ENCODE data around the gene SLC23A3.
A peak's percentile ranks its signal among the peaks of the same experiment; 100 is the strongest.

Gene SLC23A3

GRCh38 chr2:219169930-219170654 lies at the start of gene SLC23A3:
TSS of gene SLC23A3 (minus strand) at chr2:219170029. CDS start at chr2:219169984, 45 bp downstream.
- H3K4me3 ChIP-seq (ENCODE audit: low read depth, low read length) = no peak within 1 kb of the TSS

GRCh38 chr2:219218732-219219701 lies 49.2 kb upstream of the SLC23A3 start, which contains the start of gene ABCB6:
TSS of gene ABCB6 (minus strand) at chr2:219218958. CDS start at chr2:219218673, 285 bp downstream.
- H3K4me3 ChIP-seq (ENCODE audit: low read depth, low read length) = peak within 1 kb of the TSS; percentile 63

GRCh38 chr2:219218217-219218731 lies 48.4 kb upstream of the SLC23A3 start:
- peak overlapping the region; percentile 63 for H3K4me3 ChIP-seq (ENCODE audit: low read depth, low read length)

- no peak overlapping the region for H3K4me3 ChIP-seq (ENCODE audit: low read depth, low read length)
Measured at GRCh38 chr2:219216535-219216915, 46.7 kb upstream of the SLC23A3 start.

GRCh38 chr2:219215871-219216534 lies 46.2 kb upstream of the SLC23A3 start:
- no peak overlapping the region for H3K4me3 ChIP-seq (ENCODE audit: low read depth, low read length)

GRCh38 chr2:219214786-219215185 lies 45.0 kb upstream of the SLC23A3 start:
- H3K4me3 ChIP-seq (ENCODE audit: low read depth, low read length) = no peak overlapping the region

GRCh38 chr2:219214141-219214540 lies 44.3 kb upstream of the SLC23A3 start:
- no peak overlapping the region for H3K4me3 ChIP-seq (ENCODE audit: low read depth, low read length)

- H3K4me3 ChIP-seq (ENCODE audit: low read depth, low read length) = no peak overlapping the region
Measured at GRCh38 chr2:219213486-219214071, 43.8 kb upstream of the SLC23A3 start.

- H3K4me3 ChIP-seq (ENCODE audit: low read depth, low read length) = no peak overlapping the region
Measured at GRCh38 chr2:219213026-219213415, 43.2 kb upstream of the SLC23A3 start.

- no peak overlapping the region for H3K4me3 ChIP-seq (ENCODE audit: low read depth, low read length)
Measured at GRCh38 chr2:219210886-219211362, 41.1 kb upstream of the SLC23A3 start.

- no peak overlapping the region for H3K4me3 ChIP-seq (ENCODE audit: low read depth, low read length)
Measured at GRCh38 chr2:219210196-219210885, 40.5 kb upstream of the SLC23A3 start.

- no peak overlapping the region for H3K4me3 ChIP-seq (ENCODE audit: low read depth, low read length)
Measured at GRCh38 chr2:219209236-219210195, 39.7 kb upstream of the SLC23A3 start.

- no peak overlapping the region for H3K4me3 ChIP-seq (ENCODE audit: low read depth, low read length)
Measured at GRCh38 chr2:219207884-219208740, 38.3 kb upstream of the SLC23A3 start.

- peak overlapping the region; percentile 63 for H3K4me3 ChIP-seq (ENCODE audit: low read depth, low read length)
Measured at GRCh38 chr2:219207134-219207883, 37.5 kb upstream of the SLC23A3 start.

GRCh38 chr2:219206328-219207133 lies 36.7 kb upstream of the SLC23A3 start, which contains the start of gene ZFAND2B:
TSS of gene ZFAND2B (plus strand) at chr2:219206782. CDS start at chr2:219206988, 206 bp downstream.
- H3K4me3 ChIP-seq (ENCODE audit: low read depth, low read length) = peak within 1 kb of the TSS; percentile 73

GRCh38 chr2:219205981-219206327 lies 36.1 kb upstream of the SLC23A3 start:
- H3K4me3 ChIP-seq (ENCODE audit: low read depth, low read length) = peak overlapping the region; percentile 73
